Measurements from ENCODE around the gene GPR62. TPM values are rescaled to one million over a fixed set of nuclear protein-coding genes. Genes with fewer than 3 reads are reported as not detected.

Gene GPR62
- total RNA-seq, 1 donor from 2014 or later: 0.44 TPM

DNA sequence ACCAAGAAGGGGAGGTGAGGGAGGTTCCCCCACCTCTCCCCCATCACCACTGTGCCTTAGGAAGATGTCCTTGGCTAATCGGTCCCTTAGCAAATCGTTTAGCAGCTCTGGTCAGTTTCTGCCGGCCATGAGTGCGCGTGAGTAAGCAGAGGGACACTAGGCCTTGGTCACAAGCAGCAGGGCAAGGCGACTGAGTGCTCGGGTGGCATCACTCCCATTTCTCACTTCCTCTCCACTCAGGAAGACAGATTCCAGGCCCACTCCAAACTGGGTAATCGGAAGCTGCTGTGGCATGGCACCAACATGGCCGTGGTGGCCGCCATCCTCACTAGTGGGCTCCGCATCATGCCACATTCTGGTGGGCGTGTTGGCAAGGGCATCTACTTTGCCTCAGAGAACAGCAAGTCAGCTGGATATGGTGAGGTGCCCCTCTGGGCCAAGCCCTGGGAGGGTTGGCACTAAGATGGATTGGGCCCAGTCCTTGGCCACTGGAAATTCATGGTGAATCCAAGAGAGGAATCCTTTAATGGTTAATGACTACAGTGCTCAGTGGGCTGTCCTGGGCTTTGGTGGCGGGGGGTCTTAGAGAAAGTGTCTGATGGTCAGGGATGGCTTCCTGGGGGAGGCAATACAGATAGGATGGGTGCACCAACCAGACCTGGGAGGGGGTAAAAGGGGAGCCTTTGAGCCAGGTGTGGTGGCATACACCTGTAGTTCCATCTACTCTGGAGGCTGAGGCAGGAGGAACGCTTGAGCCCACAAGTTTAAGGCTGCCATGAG, 9.1 kb upstream of the GPR62 start:
- no peaks in the 10 kb centered on the region for H3K36me3 Mint-ChIP-seq (ENCODE audit: unreplicated experiment)
- no peak overlapping the region for H3K4me3 Mint-ChIP-seq (ENCODE audit: unreplicated experiment)
- peak; percentile 7 for DNase-seq
- TF ChIP-seq, protein P1, sequence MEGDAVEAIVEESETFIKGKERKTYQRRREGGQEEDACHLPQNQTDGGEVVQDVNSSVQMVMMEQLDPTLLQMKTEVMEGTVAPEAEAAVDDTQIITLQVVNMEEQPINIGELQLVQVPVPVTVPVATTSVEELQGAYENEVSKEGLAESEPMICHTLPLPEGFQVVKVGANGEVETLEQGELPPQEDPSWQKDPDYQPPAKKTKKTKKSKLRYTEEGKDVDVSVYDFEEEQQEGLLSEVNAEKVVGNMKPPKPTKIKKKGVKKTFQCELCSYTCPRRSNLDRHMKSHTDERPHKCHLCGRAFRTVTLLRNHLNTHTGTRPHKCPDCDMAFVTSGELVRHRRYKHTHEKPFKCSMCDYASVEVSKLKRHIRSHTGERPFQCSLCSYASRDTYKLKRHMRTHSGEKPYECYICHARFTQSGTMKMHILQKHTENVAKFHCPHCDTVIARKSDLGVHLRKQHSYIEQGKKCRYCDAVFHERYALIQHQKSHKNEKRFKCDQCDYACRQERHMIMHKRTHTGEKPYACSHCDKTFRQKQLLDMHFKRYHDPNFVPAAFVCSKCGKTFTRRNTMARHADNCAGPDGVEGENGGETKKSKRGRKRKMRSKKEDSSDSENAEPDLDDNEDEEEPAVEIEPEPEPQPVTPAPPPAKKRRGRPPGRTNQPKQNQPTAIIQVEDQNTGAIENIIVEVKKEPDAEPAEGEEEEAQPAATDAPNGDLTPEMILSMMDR (IDR thresholded peaks at IDR 0.05; ENCODE audit: partially characterized antibody, unreplicated experiment): no peak
- no peak overlapping the region for H3K27ac Mint-ChIP-seq (ENCODE audit: unreplicated experiment)
- peaks cover 1% of the 10 kb centered on the region for H3K4me1 Mint-ChIP-seq (ENCODE audit: low read depth, unreplicated experiment)
- H3K9me3 Mint-ChIP-seq (ENCODE audit: unreplicated experiment): peaks cover 15% of the 10 kb centered on the region
- H3K27me3 Mint-ChIP-seq (ENCODE audit: unreplicated experiment): peaks cover 15% of the 10 kb centered on the region

DNA sequence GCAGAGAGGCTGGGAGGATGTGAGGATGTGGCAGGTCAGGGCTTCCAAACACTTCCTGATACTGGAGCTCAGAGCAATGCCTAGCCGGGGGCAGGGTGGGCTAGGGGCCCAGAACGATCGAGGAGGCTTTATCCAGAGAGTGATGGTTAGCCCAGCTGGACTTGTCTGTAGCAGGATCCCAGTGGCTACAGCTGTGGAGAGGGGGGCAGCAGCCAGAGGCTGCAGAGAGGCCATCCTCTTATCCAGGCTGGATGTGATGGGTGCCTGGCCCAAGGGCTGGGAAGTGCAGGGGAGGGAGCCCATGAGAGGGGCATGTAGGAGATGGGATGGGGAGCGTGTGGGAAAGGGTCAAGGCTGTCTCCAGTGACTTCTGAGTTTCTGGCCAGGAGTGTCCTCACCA, 8.4 kb upstream of the GPR62 start:
- Mint-ChIP-seq H3K27me3 (ENCODE audit: unreplicated experiment) (peaks cover 15% of the 10 kb centered on the region), H3K4me3 (ENCODE audit: unreplicated experiment) (no peak overlapping the region)

DNA sequence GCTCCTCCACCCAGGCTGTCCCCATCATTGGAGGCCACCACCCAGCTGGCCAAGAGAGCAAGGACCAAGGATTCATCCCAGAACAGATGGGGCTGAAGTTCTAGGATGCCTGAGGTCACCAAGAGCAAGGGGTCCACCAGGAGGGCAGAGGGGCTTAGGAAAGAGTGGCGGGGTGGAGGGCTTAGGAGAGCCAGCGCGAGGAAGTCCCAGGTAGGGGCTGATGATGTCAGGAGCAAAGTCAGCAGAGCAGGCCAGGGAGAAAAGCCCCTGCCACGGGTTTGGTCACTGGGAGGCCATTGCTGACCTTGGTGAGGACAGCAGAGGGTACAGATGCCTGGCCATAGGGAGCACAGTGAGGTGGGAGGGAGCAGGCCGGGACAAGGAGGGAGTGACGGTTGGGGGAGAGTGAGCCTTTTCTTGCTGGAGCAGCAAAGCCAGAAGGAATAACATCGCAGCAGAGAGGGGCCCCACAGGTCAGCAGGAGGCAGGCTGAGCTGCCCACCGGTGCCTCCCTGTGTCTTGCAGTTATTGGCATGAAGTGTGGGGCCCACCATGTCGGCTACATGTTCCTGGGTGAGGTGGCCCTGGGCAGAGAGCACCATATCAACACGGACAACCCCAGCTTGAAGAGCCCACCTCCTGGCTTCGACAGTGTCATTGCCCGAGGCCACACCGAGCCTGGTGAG, 7.8 kb upstream of the GPR62 start:
- peaks cover 18% of the 10 kb centered on the region for H3K27me3 Mint-ChIP-seq (ENCODE audit: unreplicated experiment)
- H3K4me1 Mint-ChIP-seq (ENCODE audit: low read depth, unreplicated experiment): peaks cover 1% of the 10 kb centered on the region
- peak overlapping the region; percentile 34 for H3K4me3 Mint-ChIP-seq (ENCODE audit: unreplicated experiment)
- DNase-seq: peak; percentile 8
- H3K9me3 Mint-ChIP-seq (ENCODE audit: unreplicated experiment): peaks cover 19% of the 10 kb centered on the region
- no peaks in the 10 kb centered on the region for H3K36me3 Mint-ChIP-seq (ENCODE audit: unreplicated experiment)
- no peak overlapping the region for H3K27ac Mint-ChIP-seq (ENCODE audit: unreplicated experiment)
- TF ChIP-seq, protein P1 (IDR thresholded peaks at IDR 0.05; ENCODE audit: partially characterized antibody, unreplicated experiment): no peak

More for the DNA sequence above, 8.4 kb upstream of the GPR62 start:
- Mint-ChIP-seq H3K4me1 (ENCODE audit: low read depth, unreplicated experiment) (no peaks in the 10 kb centered on the region), H3K27ac (ENCODE audit: unreplicated experiment) (no peak overlapping the region), H3K36me3 (ENCODE audit: unreplicated experiment) (no peaks in the 10 kb centered on the region), H3K9me3 (ENCODE audit: unreplicated experiment) (peaks cover 16% of the 10 kb centered on the region)
- TF ChIP-seq, protein P1 (IDR thresholded peaks at IDR 0.05; ENCODE audit: partially characterized antibody, unreplicated experiment): no peak
- peak; percentile 11 for DNase-seq

DNA sequence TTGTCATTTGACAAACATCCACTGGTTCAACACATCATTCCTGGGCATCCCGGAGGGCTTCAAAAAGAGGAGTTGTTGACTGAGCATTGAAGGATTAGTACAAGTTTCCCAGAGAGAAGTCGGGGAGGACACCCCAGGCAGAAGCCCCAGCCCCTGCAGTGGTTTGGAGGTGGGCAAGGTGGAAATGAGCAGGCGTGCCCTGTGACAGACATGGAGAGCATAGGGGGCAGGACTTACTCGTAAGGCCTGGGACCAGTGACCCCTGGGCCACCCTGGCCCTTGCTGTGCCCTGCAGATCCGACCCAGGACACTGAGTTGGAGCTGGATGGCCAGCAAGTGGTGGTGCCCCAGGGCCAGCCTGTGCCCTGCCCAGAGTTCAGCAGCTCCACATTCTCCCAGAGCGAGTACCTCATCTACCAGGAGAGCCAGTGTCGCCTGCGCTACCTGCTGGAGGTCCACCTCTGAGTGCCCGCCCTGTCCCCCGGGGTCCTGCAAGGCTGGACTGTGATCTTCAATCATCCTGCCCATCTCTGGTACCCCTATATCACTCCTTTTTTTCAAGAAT, 7.1 kb upstream of the GPR62 start:
- H3K36me3 Mint-ChIP-seq (ENCODE audit: unreplicated experiment): peaks cover 3% of the 10 kb centered on the region
- H3K27me3 Mint-ChIP-seq (ENCODE audit: unreplicated experiment): peaks cover 19% of the 10 kb centered on the region
- peaks cover 4% of the 10 kb centered on the region for H3K4me1 Mint-ChIP-seq (ENCODE audit: low read depth, unreplicated experiment)
- DNase-seq: peak; percentile 3
- H3K9me3 Mint-ChIP-seq (ENCODE audit: unreplicated experiment): peaks cover 22% of the 10 kb centered on the region
- H3K27ac Mint-ChIP-seq (ENCODE audit: unreplicated experiment): no peak overlapping the region
- no peak overlapping the region for H3K4me3 Mint-ChIP-seq (ENCODE audit: unreplicated experiment)
- TF ChIP-seq, protein P1 (IDR thresholded peaks at IDR 0.05; ENCODE audit: partially characterized antibody, unreplicated experiment): no peak

All from glutamatergic neuron (in vitro differentiated cells).